Nucleus accumbens (tissue), 56 donors: ENCODE measurements around the gene NFKBIL1.
"Not testable (repeated sequence)": the region's sequence is repeated elsewhere in the genome, so short reads cannot be mapped to it uniquely, and the experiment has no call there.

Experiments
- DNase-seq, 56 donors: peaks; one replicate each; lab custom pipeline; 2025; lab: John Stamatoyannopoulos, UW

Gene NFKBIL1

GRCh38 chr6:31578184-31579118, 31.0 kb downstream of the NFKBIL1 start:
- DNase-seq, result no peak

GRCh38 chr6:31579119-31579505, 31.7 kb downstream of the NFKBIL1 start:
- no peak for DNase-seq

DNA sequence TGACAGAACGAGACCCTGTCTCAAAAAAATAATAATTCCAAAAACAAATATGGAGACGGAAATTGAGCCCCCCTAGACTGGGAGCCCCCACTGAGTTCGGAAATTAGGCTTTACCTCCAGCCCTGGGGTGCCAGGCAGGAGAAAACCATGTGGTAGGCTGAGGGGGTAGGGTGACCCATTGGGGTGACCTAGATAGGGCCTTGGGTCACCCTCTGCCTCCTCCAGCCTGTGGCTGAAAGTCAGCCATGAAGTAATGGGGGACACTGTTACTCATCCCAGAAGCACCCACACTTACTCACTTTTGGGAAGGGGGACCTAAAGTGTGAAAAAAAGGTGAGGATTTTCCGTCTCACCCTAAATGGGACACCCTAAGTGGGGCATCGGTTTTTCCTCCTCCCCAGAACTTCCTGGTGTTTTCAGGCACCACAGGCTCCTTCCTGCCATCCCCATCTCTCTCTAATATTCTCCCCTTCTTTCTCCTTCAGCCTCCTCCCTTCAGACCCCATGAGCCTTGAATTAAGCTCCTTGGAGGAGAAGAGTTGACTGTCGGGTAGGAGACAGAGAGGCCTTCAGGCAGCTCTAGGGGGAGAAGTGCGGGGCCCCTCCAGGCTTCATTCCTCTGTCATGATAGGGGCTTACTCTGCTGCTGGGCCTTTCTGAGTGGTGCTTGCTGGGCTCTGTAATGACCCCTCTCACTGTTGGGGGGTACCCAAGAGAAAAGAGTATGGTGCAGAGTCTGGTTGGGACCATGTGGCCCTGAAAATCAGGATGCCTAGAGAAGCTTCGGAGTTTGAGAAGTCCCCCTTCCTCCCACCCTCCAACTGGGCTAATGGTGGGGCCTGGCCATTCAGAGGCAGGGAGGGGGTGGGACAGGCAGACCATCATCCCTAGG, 32.4 kb downstream of the NFKBIL1 start:
- DNase-seq, result no peak

DNA sequence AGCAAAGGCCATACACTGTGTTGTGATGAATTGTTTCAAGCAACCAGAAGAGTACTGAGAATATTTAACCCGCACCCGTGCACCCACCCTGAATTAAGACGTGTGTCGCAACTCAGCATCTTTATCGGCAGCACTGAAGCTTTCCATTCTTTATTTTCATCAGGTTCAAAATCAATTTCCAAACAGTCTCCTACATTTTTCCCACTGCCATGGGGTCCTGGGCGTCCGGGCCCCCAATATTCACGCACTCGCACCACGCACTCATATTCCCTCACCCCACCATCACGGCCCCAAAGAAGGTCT, 33.0 kb downstream of the NFKBIL1 start:
- no peak for DNase-seq

- DNase-seq, result peak in 53 of 56 donors; percentile 24 to 92 (median 72)
These were observed 33.5 kb downstream of the NFKBIL1 start for GRCh38 chr6:31580807-31581433.

DNA sequence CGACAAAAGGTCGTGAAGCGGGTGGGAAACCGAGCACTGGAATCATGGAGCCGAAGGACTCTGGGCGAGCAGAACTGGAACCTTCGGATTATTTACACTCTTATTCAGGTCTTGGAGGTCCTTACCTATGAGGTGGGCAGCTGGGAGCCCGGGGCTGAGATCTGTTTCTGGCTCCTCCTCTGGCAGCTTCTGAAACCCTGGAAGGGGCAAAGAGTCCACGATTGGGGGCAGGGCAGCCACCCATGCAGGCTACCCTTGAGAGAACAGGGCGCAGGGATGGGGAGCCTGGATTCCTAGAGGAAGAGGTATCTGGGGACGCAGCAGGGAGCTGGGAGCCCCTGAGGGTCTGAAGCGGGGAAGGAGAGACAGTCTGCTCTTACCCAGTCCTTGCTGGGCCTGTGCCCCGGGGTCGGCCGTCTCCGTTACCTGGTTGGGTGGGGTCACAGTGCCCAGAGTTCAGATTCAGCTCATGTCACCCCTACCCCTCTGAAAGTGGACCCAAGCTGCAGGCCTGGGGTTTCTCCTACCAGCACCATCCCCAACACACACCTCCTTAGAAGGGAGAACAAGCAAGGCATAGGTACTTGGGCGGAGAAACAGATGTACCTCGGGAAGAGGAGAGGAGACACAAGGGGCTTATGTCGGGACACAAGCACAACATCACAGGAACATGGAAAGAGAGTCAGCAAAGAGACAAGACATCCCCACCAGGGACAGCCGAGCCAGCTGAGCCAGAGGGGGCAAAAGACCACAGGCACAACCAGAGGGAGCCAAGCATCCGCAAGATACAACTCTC, 34.2 kb downstream of the NFKBIL1 start:
- DNase-seq, result peak in 9 of 56 donors; percentile 13 to 50 (median 32)

- DNase-seq, result no peak
These were observed 34.8 kb downstream of the NFKBIL1 start, which contains the start of gene LTB for GRCh38 chr6:31582230-31582643. Gene LTB (minus strand): TSS chr6:31582424. CDS start chr6:31582417, 7 bp downstream.

GRCh38 chr6:31585491-31585890, 38.1 kb downstream of the NFKBIL1 start:
- no peak for DNase-seq

GRCh38 chr6:31586008-31586407, 38.6 kb downstream of the NFKBIL1 start, which contains the start of gene LST1:
Gene LST1 (plus strand): TSS chr6:31586277. CDS start chr6:31587300, 1,023 bp downstream.
- DNase-seq, result peak in 6 of 56 donors; percentile 3 to 11 (median 6)

GRCh38 chr6:31586599-31587281, 39.3 kb downstream of the NFKBIL1 start:
- DNase-seq, result peak in 14 of 56 donors; percentile 2 to 48 (median 12)

- peak in 1 of 56 donors; percentile 10 for DNase-seq
These were observed 40.7 kb downstream of the NFKBIL1 start for GRCh38 chr6:31587791-31588777.

DNA sequence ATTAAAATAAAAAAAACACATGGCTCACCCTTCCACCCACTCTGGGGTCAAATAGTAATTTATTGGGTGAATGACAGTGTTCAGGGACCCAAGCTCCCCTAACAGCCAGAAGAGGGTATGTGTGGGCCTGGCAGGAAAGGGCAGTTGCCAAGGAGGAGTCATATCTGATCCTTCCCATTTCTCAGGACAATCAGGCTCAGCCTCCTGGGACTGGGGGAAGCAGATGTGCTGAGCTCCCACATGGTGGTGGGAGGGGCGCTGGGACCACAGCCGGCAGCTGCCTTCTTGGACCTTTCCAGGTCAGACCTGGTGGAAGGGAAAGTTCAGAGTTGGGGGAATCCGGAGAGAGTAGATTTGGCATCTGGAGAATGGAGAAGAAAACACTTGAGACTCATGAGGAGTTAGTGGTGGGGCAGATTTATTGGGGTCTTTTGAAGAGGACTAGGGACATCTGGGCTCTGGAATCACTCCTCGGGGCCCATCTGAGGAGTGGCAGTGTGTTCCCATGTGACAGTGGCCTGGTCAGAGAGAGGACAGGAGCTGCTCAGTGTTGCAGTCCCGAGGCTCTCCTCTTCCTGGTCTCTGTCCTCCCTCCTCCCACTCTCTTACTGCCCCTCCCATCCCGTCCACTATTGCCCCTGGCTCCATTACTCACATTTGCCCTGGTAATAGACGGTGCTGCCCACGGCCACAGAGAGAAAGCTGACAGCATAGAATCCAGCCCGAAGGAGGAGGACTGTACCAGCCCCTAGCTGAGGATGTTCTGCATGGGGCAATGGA, 41.7 kb downstream of the NFKBIL1 start:
- DNase-seq, result no peak

- DNase-seq, result not testable (repeated sequence)
These were observed 43.3 kb downstream of the NFKBIL1 start for GRCh38 chr6:31590691-31591090.

DNA sequence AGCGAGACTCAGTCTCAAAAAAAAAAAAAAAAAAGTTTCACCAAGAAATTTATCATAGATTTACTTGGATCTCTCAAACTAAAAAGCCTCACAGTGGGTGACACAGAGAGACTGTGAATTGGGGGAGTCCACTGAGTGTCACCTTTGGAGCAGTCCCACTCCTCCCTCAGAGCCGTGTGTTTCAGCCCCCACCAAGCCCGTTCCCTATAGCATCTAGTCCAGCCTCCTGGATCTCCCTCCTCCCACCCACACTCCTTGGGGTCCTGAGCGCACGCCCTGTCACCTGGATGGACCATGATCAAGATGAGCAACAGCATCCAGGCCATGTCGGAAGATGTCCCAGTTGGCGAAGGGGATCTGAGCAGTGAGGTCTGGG, 45.0 kb downstream of the NFKBIL1 start:
- DNase-seq, result no peak

DNA sequence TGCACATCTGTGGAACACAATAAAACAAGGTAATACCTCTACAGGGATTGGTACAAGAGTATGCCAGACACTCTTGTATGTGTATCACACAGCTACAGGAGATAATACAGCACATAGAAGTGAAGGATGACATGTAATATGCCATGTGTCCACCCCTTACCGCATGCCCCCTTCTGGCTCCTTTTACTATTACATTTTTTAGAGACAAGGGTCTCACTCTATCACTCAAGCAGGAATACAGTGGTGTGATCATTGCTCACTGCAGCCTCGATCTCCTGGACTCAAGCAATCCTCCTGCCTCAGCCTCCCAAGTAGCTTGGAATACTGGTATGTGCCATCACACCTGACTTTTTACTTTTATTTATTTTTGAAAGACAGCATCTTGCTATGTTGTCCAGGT, 49.6 kb downstream of the NFKBIL1 start:
- DNase-seq, result no peak

DNA sequence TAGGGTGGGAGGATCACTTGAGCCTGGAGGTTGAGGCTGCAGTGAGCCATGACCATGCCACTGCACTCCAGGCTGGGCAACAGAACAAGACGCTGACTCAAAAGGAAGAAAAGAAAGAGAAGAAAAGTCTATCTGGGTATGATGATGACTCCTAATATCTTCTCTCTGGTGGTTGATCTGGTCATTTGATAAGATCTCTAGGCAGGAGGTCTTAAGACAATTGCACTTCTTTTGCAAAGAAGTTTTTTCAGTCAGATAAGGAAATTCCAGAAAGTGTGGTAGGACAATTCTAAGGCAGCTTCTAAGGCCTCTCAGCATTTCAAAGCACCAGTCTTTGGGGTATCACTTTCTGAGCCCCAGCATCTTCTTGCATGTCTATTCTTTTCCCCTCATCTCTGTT, 59.9 kb downstream of the NFKBIL1 start:
- no peak for DNase-seq
